OCI-LY7 (cell line): ENCODE data around the gene SMIM12. TPM values are rescaled to one million over a fixed set of nuclear protein-coding genes. Genes with fewer than 3 reads are reported as not detected.

Source experiments
- BruUV-seq: library from RNA; stranded (reverse); fragments of 400-500 nt; replicated peaks from 2 replicates; lab custom pipeline; 2021; lab: Mats Ljungman, UMichigan
- CTCF ChIA-PET: fragments of 300-600 bp; sonication (Branson Sonifier 250); formaldehyde crosslinking; loops from one replicate; lab custom pipeline; 2022; ENCODE audit warnings: antibody characterized with exemption; ENCODE audit not compliant: unreplicated experiment; lab: Charles Lee
- POLR2A ChIA-PET: fragments of 300-600 bp; sonication (Branson Sonifier 250); formaldehyde crosslinking; loops from one replicate; lab custom pipeline; 2022; ENCODE audit warnings: antibody characterized with exemption; lab: Charles Lee
- DNase-seq: peaks from one replicate; pipeline ENCODE4 v3.0.0-alpha.2; 2015; ENCODE audit warnings: low spot score
- H2AFZ ChIP-seq: fragments of 200-600 bp; sonication (generic), shearing (Covaris generic); 2 replicates; pipeline ENCODE4 v1.6.1; 2014; ENCODE audit warnings: mild to moderate bottlenecking, antibody characterized with exemption, low read length, moderate library complexity
- H3K27ac ChIP-seq: fragments of 200-600 bp; sonication (generic); 2 replicates; pipeline ENCODE4 v1.5.1; 2014; ENCODE audit warnings: mixed run types, low read depth, mild to moderate bottlenecking, moderate library complexity, low read length, inconsistent platforms; ENCODE audit not compliant: poor library complexity, severe bottlenecking
- H3K36me3 ChIP-seq: fragments of 200-600 bp; sonication (generic); 2 replicates; pipeline ENCODE4 v1.6.1; 2014; ENCODE audit warnings: mild to moderate bottlenecking, antibody characterized with exemption, low read length, moderate library complexity, mixed read lengths; ENCODE audit not compliant: insufficient read depth
- H3K4me1 ChIP-seq: fragments of 200-600 bp; sonication (generic); 2 replicates; pipeline ENCODE4 v1.5.1; 2014; ENCODE audit warnings: mild to moderate bottlenecking, low read length; ENCODE audit not compliant: insufficient read depth, poor library complexity, severe bottlenecking
- H3K4me2 ChIP-seq: fragments of 200-600 bp; sonication (generic); 2 replicates; pipeline ENCODE4 v1.6.1; 2014; ENCODE audit warnings: mild to moderate bottlenecking, low read length
- H3K4me3 ChIP-seq: fragments of 200-600 bp; sonication (generic); 2 replicates; pipeline ENCODE4 v1.5.1; 2014; ENCODE audit warnings: mild to moderate bottlenecking, low read depth, low read length; ENCODE audit not compliant: poor library complexity, severe bottlenecking
- H3K79me2 ChIP-seq: fragments of 200-600 bp; sonication (generic); 2 replicates; pipeline ENCODE4 v1.6.1; 2016; ENCODE audit warnings: low read depth, mild to moderate bottlenecking, low read length, moderate library complexity, mixed read lengths; ENCODE audit not compliant: insufficient read depth
- H3K9me2 ChIP-seq: fragments of 200-600 bp; sonication (generic); 2 replicates; pipeline ENCODE4 v1.6.1; 2016; ENCODE audit warnings: mild to moderate bottlenecking, low read length, mixed read lengths; ENCODE audit not compliant: insufficient read depth
- H3K9me3 ChIP-seq: fragments of 200-600 bp; sonication (generic); 2 replicates; pipeline ENCODE4 v1.6.1; 2014; ENCODE audit warnings: mild to moderate bottlenecking, mixed run types, low read length, mixed read lengths
- H4K20me1 ChIP-seq: fragments of 200-600 bp; sonication (generic); 2 replicates; pipeline ENCODE4 v1.6.1; 2014; ENCODE audit warnings: mild to moderate bottlenecking, antibody characterized with exemption, low read length, moderate library complexity, mixed read lengths; ENCODE audit not compliant: insufficient read depth
- CTCF ChIP-seq: fragments of 200-600 bp; sonication (generic); conservative IDR thresholded peaks from 2 replicates; pipeline ENCODE4 v1.5.1; 2014; ENCODE audit warnings: mild to moderate bottlenecking, antibody characterized with exemption, low read length, moderate library complexity, mixed read lengths
- EZH2phosphoT487 ChIP-seq: fragments of 200-600 bp; sonication (generic); IDR thresholded peaks from 2 replicates; pipeline ENCODE4 v1.6.1; 2018; ENCODE audit warnings: low read depth, borderline replicate concordance, mild to moderate bottlenecking, mixed run types, antibody characterized with exemption, low read length, moderate library complexity, mixed read lengths
- intact Hi-C: fragments of 100-400 bp; cut with micrococcal nuclease; formaldehyde crosslinking; loops from one replicate; pipeline ENCODE4 v1.10.0; 2022; ENCODE audit not compliant: unreplicated experiment
- total RNA-seq, 2 experiments: library from RNA; depleted of rRNA in 1 of 2; stranded (reverse); fragments of >200 nt in 1 of 2; shearing (Covaris generic) in 1 of 2; gene quantifications; 2 replicates each; pipeline ENCODE4 v1.2.3, GENCODE V29; 2014 to 2022

The SMIM12 gene
- total RNA-seq, 2 experiments from 2014 or later, result 36.3 to 41.2 TPM

GRCh38 chr1:34851431-34852105, 8.0 kb downstream of the SMIM12 start:
- TF ChIP-seq EZH2phosphoT487, result no peak
- no peak for TF ChIP-seq CTCF
- H2AFZ ChIP-seq, result no peak overlapping the region
- no TSS peak for BruUV-seq
- H3K4me3 ChIP-seq, result no peak overlapping the region
- no peak overlapping the region for H3K4me2 ChIP-seq
- CTCF ChIA-PET, result interaction anchor here (0.7 kb wide), 1 partner anchor 9 kb away, joined by 3 read pairs; no protein-coding TSS in a partner anchor
- intact Hi-C loops, result loop anchor here (1.0 to 10.0 kb wide), 2 partner anchors 65 to 133 kb away; partner anchors contain the start of gene TMEM35B
- POLR2A ChIA-PET, result interaction anchor here (0.9 kb wide), 1 partner anchor 78 kb away, joined by 3 read pairs; no protein-coding TSS in a partner anchor
- H3K27ac ChIP-seq, result no peak overlapping the region
- H3K36me3 ChIP-seq, result peaks cover 62% of the 10 kb centered on the region
- DNase-seq, result no peak
- H3K9me2 ChIP-seq, result no peaks in the 10 kb centered on the region
- peaks cover 2% of the 10 kb centered on the region; the same call in 1 of the 2 replicates for H3K79me2 ChIP-seq
- H4K20me1 ChIP-seq, result peaks cover 3% of the 10 kb centered on the region; the same call in 1 of the 2 replicates
- no peaks in the 10 kb centered on the region for H3K4me1 ChIP-seq
- no peaks in the 10 kb centered on the region for H3K9me3 ChIP-seq

GRCh38 chr1:34850382-34850781, 9.2 kb downstream of the SMIM12 start:
- no peaks in the 10 kb centered on the region for H3K9me3 ChIP-seq
- no peak overlapping the region for H2AFZ ChIP-seq
- TF ChIP-seq CTCF (no peak), EZH2phosphoT487 (no peak)
- no peak overlapping the region for H3K27ac ChIP-seq
- no peaks in the 10 kb centered on the region for H3K4me1 ChIP-seq
- no TSS peak for BruUV-seq
- CTCF ChIA-PET, result no interaction called here
- H3K9me2 ChIP-seq, result no peaks in the 10 kb centered on the region
- no peak overlapping the region for H3K4me2 ChIP-seq
- intact Hi-C loops, result loop anchor here (10.0 kb wide), 1 partner anchor 134 kb away; the partner anchor contains the start of gene TMEM35B
- no peak overlapping the region for H3K4me3 ChIP-seq
- no peak for DNase-seq
- no peaks in the 10 kb centered on the region for H3K79me2 ChIP-seq
- H3K36me3 ChIP-seq, result peaks cover 57% of the 10 kb centered on the region
- H4K20me1 ChIP-seq, result peaks cover 3% of the 10 kb centered on the region; the same call in 1 of the 2 replicates
- POLR2A ChIA-PET, result no interaction called here

GRCh38 chr1:34847094-34847493, 12.5 kb downstream of the SMIM12 start:
- no peak overlapping the region for H3K4me3 ChIP-seq
- peaks cover 3% of the 10 kb centered on the region; the same call in 1 of the 2 replicates for H4K20me1 ChIP-seq
- no peak overlapping the region for H2AFZ ChIP-seq
- CTCF ChIA-PET, result no interaction called here
- no peaks in the 10 kb centered on the region for H3K9me2 ChIP-seq
- POLR2A ChIA-PET, result no interaction called here
- TF ChIP-seq EZH2phosphoT487, result no peak
- TF ChIP-seq CTCF, result no peak
- no peak for DNase-seq
- H3K79me2 ChIP-seq, result no peaks in the 10 kb centered on the region
- H3K36me3 ChIP-seq, result peaks cover 26% of the 10 kb centered on the region
- intact Hi-C loops, result no loop called here
- BruUV-seq, result no TSS peak
- H3K27ac ChIP-seq, result no peak overlapping the region
- no peak overlapping the region for H3K4me2 ChIP-seq
- H3K4me1 ChIP-seq, result no peaks in the 10 kb centered on the region
- no peaks in the 10 kb centered on the region for H3K9me3 ChIP-seq
